Astrocyte (in vitro differentiated cells and primary cell): ENCODE measurements around the gene NUP210.

Experiments used
- CTCF ChIP-seq: IDR thresholded peaks from 2 replicates; pipeline ENCODE4 v1.5.1; 2011; ENCODE audit warnings: low read depth, mild to moderate bottlenecking, inconsistent platforms, low read length, moderate library complexity; ENCODE audit not compliant: insufficient read depth
- EZH2 ChIP-seq: IDR thresholded peaks from 2 replicates; pipeline ENCODE4 v1.6.1; 2012; ENCODE audit warnings: mild to moderate bottlenecking, low read length, inconsistent platforms; ENCODE audit not compliant: insufficient read depth

GRCh38 chr3:13399603-13400002 lies 20.5 kb downstream of the NUP210 start:
- no peak for TF ChIP-seq CTCF
- TF ChIP-seq EZH2 = no peak
